LNCAP (cell line): ENCODE measurements around the gene CNN3.

Source experiments
- TF ChIP-seq, protein P1 (sequence below): fragments of 450-650 bp; IDR thresholded peaks from 2 replicates; pipeline ENCODE4 v1.5.1; 2017; ENCODE audit warnings: mild to moderate bottlenecking

Gene CNN3

DNA sequence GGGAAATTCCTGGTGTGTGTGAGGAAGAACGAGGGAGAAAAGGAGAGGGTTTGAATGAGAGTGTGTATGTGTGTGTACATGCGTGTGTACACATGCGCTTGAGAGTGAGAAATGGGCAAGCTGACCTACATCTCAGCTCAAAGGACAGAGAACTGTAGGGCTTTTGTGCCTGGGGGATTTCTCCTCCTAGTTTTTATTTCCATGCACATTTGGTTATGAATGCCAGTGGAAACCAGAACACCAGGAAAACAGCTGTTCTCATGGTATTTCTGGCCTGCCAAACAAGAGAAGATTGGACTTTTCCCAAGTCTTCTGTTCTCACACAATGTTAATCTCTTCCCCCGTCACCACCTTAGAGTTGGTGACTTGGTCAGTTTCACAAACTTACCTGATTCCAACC is 61.5 kb downstream of the CNN3 start:
- TF ChIP-seq, protein P1, sequence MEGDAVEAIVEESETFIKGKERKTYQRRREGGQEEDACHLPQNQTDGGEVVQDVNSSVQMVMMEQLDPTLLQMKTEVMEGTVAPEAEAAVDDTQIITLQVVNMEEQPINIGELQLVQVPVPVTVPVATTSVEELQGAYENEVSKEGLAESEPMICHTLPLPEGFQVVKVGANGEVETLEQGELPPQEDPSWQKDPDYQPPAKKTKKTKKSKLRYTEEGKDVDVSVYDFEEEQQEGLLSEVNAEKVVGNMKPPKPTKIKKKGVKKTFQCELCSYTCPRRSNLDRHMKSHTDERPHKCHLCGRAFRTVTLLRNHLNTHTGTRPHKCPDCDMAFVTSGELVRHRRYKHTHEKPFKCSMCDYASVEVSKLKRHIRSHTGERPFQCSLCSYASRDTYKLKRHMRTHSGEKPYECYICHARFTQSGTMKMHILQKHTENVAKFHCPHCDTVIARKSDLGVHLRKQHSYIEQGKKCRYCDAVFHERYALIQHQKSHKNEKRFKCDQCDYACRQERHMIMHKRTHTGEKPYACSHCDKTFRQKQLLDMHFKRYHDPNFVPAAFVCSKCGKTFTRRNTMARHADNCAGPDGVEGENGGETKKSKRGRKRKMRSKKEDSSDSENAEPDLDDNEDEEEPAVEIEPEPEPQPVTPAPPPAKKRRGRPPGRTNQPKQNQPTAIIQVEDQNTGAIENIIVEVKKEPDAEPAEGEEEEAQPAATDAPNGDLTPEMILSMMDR, result no peak

- TF ChIP-seq, protein P1, result no peak
Observed at GRCh38 chr1:94864821-94865220, 62.1 kb downstream of the CNN3 start.

DNA sequence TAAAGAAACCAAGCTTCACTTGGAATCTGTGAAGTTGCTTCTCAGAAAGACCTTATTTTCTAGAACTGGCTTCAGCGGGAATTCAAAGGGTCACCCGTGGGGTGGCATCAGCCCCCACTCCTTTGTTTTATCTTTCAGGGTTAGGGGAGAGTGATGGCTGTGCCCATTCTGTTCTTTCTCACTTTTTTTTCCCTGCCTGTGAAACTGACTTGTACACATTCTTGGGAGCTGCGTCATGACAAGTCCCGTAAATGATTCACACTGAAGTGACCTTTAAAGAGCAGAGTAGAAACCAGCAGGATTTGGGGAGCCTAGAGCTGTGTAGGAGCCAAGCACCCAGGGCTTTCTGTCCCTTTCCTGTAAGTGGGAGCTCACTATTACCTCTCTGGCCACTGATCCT is 63.0 kb downstream of the CNN3 start:
- TF ChIP-seq, protein P1, result no peak

DNA sequence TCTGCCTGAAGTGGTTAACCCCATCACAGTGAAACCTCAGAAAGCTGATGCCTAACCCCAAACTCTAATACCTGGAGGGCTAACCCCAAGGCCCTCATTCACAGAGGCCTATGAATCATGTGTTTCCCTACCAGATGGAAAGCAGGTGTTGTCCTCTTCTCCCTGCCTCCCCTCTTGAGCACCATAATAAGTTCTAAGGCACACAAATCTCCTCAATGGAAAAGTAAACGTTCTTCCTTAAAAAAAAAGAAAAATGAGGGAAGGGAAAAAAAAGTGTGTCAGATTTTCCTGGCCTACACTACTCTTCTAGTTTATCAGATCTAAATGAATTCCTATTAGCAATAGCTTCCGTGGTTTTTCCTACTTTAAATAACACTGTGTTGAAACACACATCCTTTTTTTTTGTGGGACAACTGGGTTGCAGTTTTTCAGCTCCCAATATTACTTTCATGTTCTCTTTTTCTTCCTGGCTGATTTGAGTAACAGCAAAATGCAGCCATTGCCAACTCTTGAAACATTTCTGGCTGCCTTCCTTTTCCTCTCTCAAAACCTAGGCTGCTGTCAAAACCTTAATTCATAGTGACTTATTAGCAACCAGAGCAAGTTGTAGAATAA is 63.5 kb downstream of the CNN3 start:
- TF ChIP-seq, protein P1, result no peak

DNA sequence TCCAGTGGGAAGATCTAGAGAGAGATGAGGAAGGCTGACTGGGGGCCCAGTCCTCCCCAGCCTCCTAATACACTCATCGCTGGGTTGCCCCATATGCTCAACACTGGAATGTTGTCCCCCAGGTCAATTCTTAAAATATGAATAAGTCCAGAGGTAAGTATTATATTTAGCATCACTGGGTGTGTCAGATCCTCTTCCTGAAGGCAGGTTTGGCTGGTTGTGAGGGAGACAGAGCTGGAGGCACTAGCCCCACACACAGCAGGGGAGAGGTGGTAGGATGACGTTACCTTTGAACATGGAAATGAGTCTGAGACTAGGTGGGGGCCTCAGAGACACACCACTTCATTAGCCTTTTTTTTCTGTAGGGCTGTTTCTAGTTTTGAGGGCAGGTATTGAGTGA is 64.2 kb downstream of the CNN3 start:
- TF ChIP-seq, protein P1, result no peak

GRCh38 chr1:94859174-94859573 is 67.7 kb downstream of the CNN3 start:
- TF ChIP-seq, protein P1, result no peak

DNA sequence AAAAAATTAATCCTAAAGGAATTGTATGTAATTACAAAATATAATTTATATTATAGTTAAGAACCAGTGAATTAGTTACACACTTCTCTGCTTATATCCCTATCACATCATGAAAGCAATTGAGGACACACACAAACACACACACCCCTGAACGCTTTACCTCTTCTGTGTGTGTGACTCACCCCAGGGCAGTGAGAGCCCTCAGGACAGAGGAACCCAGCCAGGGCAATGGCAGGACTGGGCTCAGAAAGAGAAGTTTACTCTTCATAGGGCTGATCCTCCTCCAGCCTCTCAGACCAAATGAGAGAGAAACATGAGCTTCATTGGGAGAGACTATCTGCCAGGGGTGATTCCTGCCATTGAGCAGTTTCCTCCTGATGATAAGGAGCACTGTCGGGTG is 68.6 kb downstream of the CNN3 start:
- TF ChIP-seq, protein P1, result no peak

GRCh38 chr1:94856868-94857267 is 70.0 kb downstream of the CNN3 start:
- TF ChIP-seq, protein P1, result no peak
